Body of pancreas (tissue), 4 donors: ENCODE measurements around the gene THOC5.

Source experiments
- POLR2A ChIP-seq, 3 donors: fragments of 450-650 bp; IDR thresholded peaks; one replicate each; pipeline ENCODE4 v1.6.1; 2016; ENCODE audit warnings: antibody characterized with exemption in 3 of 3, mild to moderate bottlenecking in 2 of 3
- TF ChIP-seq, protein P1 (sequence below), 7 experiments: fragments of 450-650 bp in 4 of 7; fragments of 200-600 bp in 3 of 7; sonication (generic) in 3 of 7; IDR thresholded peaks; one replicate each; pipeline ENCODE4 v1.5.1; 2016 to 2019; ENCODE audit warnings: antibody characterized with exemption in 7 of 7

DNA sequence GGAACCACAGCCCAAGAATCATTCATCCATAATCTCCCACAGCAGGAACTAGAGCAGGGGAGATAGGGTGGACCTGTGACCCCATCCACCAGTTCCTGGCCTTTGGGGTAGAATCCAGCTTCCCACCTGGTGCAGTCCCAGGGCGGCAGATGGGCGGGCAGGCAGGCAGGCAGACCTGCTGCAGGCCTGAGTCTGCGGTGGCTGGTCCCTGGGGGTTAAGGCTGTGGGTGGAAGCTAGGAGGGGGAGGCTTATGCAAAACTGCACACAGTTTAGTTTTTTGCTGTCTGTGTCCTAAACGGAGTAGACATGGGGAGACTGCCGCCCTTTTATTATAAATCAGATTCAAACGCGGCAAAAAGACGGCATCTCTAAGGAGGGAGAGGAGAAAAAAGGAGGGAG lies 78.0 kb downstream of the THOC5 start:
- TF ChIP-seq, protein P1, sequence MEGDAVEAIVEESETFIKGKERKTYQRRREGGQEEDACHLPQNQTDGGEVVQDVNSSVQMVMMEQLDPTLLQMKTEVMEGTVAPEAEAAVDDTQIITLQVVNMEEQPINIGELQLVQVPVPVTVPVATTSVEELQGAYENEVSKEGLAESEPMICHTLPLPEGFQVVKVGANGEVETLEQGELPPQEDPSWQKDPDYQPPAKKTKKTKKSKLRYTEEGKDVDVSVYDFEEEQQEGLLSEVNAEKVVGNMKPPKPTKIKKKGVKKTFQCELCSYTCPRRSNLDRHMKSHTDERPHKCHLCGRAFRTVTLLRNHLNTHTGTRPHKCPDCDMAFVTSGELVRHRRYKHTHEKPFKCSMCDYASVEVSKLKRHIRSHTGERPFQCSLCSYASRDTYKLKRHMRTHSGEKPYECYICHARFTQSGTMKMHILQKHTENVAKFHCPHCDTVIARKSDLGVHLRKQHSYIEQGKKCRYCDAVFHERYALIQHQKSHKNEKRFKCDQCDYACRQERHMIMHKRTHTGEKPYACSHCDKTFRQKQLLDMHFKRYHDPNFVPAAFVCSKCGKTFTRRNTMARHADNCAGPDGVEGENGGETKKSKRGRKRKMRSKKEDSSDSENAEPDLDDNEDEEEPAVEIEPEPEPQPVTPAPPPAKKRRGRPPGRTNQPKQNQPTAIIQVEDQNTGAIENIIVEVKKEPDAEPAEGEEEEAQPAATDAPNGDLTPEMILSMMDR (IDR thresholded peaks at IDR 0.05) = no peak
- no peak for TF ChIP-seq POLR2A (IDR thresholded peaks at IDR 0.05)
